GM21447 (cell line): ENCODE results near the gene MMP13.

Experiments used
- ATAC-seq: cut with Tn5 transposase; IDR thresholded peaks from one replicate; pipeline ENCODE4 v1.9.1; 2021; ENCODE audit not compliant: unreplicated experiment

Gene MMP13

GRCh38 chr11:102936864-102937509 is 18.5 kb downstream of the MMP13 start:
- ATAC-seq, result peak; percentile 35

GRCh38 chr11:102935514-102935913 is 20.0 kb downstream of the MMP13 start:
- no peak for ATAC-seq

- ATAC-seq, result no peak
Observed at GRCh38 chr11:102934735-102935134, 20.8 kb downstream of the MMP13 start.

GRCh38 chr11:102933627-102934026 is 21.9 kb downstream of the MMP13 start:
- ATAC-seq, result peak; percentile 52

GRCh38 chr11:102932678-102933077 is 22.9 kb downstream of the MMP13 start:
- no peak for ATAC-seq

GRCh38 chr11:102930451-102930850 is 25.1 kb downstream of the MMP13 start:
- ATAC-seq, result no peak

GRCh38 chr11:102929972-102930371 is 25.6 kb downstream of the MMP13 start:
- ATAC-seq, result no peak

- ATAC-seq, result no peak
Observed at GRCh38 chr11:102929166-102929565, 26.4 kb downstream of the MMP13 start.

GRCh38 chr11:102928247-102928646 is 27.3 kb downstream of the MMP13 start:
- ATAC-seq, result no peak

- ATAC-seq, result no peak
Observed at GRCh38 chr11:102927624-102927990, 27.9 kb downstream of the MMP13 start.

- ATAC-seq, result no peak
Observed at GRCh38 chr11:102926961-102927623, 28.4 kb downstream of the MMP13 start.

- ATAC-seq, result no peak
Observed at GRCh38 chr11:102926517-102926916, 29.0 kb downstream of the MMP13 start.

GRCh38 chr11:102925988-102926387 is 29.5 kb downstream of the MMP13 start:
- no peak for ATAC-seq

- no peak for ATAC-seq
Observed at GRCh38 chr11:102924851-102925380, 30.6 kb downstream of the MMP13 start.

GRCh38 chr11:102921587-102922220 is 33.8 kb downstream of the MMP13 start:
- ATAC-seq, result no peak

- ATAC-seq, result peak; percentile 95
Observed at GRCh38 chr11:102920118-102920684, 35.3 kb downstream of the MMP13 start.

- ATAC-seq, result no peak
Observed at GRCh38 chr11:102915044-102915375, 40.5 kb downstream of the MMP13 start.

- no peak for ATAC-seq
Observed at GRCh38 chr11:102914238-102915043, 41.1 kb downstream of the MMP13 start.

GRCh38 chr11:102912482-102912830 is 43.1 kb downstream of the MMP13 start:
- no peak for ATAC-seq

- ATAC-seq, result no peak
Observed at GRCh38 chr11:102911758-102912481, 43.6 kb downstream of the MMP13 start.
